Myocyte (in vitro differentiated cells): ENCODE measurements around the gene TEKT2. TPM values are rescaled to one million over a fixed set of nuclear protein-coding genes. Genes with fewer than 3 reads are reported as not detected.
A peak's percentile ranks its signal among the peaks of the same experiment; 100 is the strongest.

Source experiments
- DNase-seq: peaks from one replicate; pipeline ENCODE4 v3.0.0-alpha.2; 2012; ENCODE audit warnings: low read depth
- total RNA-seq: library from RNA; depleted of rRNA; stranded (reverse); fragments of >200 nt; gene quantifications from 2 replicates; pipeline ENCODE4 v1.2.3, GENCODE V29; 2014

TEKT2 gene
- total RNA-seq, 1 donor from 2014 or later = not detected

DNA sequence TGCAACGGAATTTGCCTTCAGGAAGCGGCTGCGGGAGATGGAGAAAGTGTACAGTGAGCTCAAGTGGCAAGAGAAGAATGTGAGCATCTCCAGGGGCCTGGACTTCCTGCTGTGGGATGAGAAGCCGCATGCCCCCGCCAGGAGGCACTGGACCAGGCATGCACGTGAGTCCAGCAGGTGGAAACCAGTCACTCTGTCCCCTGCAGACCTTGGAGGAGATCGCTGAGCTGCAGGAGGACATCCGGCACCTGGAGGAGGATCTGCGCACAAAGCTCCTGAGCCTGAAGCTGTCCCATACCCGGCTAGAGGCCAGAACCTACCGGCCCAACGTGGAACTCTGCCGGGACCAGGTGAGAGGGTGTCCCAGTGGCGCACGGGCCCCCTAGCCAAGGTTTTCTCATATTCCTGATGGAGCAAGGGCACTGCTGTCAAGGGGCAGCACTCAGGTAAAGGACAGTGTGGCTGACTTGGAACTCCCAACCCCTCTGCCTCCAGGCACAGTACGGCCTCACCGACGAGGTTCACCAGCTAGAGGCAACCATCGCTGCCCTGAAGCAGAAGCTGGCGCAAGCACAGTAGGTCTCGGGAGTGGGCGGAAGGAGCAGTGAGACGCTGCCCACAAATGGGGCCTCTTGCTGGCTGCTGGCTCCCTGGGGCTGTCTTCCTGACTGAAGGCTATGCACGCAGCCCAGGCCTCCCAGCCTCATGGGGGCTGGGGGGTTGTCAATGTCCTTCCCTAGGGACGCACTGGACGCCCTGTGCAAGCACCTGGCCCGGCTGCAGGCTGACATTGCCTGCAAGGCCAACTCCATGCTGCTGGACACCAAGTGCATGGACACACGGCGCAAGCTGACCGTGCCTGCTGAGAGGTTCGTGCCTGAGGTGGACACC lies 3.6 kb downstream of the TEKT2 start:
- no peak for DNase-seq

DNA sequence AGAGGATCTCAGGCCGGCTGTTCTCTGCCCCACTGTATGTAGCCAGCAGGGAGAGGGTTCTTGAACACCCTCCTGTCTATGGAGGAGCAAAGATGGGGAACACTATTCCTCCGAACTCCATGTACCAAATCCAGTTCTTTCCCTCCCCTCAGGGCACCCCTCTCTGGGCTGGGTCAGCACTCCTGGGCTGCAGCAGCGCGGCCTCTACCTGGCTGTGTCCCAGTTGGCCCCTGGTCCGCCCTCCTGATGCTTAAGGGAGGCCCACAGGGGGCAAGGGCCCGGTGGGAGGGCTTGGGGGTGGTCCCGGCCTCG lies 4.3 kb downstream of the TEKT2 start:
- DNase-seq = no peak

DNA sequence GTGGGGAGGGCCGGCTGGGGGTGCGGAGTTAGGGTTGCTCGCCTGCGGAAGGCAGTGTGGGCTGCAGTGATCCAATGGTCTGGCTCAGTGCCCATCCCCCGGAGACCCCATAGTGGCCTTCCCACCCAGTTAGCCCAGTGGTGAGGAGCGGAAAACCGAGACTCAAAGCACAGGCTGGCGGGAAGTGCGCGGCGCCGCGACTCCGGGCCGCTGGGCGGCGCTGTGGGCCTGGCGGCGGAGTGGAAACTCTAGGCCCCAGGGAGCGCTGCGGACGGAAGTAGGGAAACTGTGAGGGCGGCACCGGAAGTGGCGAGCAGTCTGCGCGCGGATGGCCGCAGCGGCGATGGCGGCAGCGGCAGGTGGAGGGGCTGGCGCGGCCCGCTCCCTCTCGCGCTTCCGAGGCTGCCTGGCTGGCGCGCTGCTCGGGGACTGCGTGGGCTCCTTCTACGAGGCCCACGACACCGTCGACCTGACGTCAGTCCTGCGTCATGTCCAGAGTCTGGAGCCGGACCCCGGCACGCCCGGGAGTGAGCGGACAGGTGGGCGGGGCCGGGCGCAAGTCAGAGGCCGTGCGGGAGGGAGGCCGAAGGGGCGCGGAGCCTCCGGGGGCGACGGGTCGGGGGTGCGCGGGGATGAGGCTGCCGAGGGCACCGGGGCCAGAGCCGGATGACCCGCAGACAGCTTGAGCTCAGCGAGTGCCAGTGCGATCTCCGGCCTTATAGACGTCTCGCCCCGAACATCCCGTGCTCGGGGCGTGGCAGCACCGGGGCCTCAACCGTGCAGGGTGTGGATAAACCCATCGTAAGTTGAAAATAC lies 4.9 kb downstream of the TEKT2 start, which contains the start of gene ADPRS:
Gene ADPRS (plus strand): TSS at position 316 of the 816 bp plus-strand sequence. CDS start 13 bp downstream, at position 329.
- peak; percentile 88 for DNase-seq

DNA sequence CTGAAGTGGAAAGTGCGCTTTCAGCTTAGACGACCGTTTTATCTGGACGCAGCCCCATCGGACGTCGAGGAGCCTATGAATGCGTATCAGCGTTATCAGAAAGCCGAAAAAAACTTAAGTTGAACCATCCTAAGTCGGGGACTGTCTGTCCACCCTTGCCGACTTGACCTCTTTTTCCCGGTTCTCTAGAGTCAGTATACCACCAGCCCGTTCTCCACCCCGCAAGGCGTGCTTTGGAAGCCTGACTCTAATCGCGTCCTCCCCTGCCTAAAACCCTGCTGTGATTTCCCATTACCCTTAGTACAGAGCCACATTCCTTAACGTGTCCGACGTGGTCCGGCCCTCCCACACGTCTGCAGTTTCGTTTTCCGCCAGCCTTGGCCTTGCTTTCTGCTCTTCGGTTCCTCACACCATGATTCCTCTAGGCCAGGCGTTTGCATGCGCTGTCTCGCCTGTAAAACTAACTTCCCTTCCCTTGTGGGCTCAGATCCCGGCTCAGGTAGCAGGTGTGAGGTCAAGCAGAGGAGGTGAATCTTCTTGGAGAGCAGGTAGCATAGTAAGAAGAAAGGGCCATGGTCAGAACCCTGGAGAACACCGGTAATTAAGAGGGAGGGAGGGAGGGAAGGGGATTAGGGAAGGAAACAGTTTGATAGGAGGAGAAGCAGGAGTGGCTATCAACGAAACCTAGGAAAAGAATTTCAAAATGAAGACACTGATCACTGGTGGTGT lies 5.7 kb downstream of the TEKT2 start:
- DNase-seq = peak; percentile 29

DNA sequence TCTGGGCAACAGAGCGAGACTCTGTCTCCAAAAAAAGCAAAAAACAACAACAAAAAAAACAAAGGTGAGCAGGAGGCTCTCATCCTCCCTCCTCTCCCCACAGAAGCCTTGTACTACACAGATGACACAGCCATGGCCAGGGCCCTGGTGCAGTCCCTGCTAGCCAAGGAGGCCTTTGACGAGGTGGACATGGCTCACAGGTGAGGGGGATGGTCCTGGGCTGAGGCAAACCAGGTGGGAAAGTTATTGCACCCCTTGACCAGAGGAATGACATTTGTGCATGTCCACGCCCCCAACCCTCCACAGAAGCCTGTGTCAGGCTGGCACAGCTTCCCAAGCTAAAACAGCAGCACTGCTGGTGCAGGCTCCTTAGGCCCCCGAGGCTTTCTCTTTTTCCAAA lies 7.2 kb downstream of the TEKT2 start:
- no peak for DNase-seq

DNA sequence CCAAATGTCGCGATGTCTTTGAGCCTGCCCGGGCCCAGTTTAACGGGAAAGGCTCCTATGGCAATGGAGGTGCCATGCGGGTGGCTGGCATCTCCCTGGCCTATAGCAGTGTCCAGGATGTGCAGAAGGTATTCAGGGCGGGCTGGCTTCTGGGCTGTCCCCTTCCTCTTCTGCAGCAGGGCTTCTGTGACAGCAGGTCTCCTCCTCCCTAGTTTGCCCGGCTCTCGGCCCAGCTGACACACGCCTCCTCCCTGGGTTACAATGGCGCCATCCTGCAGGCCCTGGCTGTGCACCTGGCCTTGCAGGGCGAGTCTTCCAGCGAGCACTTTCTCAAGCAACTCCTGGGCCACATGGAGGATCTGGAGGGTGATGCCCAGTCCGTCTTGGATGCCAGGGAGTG lies 7.8 kb downstream of the TEKT2 start:
- DNase-seq = no peak

DNA sequence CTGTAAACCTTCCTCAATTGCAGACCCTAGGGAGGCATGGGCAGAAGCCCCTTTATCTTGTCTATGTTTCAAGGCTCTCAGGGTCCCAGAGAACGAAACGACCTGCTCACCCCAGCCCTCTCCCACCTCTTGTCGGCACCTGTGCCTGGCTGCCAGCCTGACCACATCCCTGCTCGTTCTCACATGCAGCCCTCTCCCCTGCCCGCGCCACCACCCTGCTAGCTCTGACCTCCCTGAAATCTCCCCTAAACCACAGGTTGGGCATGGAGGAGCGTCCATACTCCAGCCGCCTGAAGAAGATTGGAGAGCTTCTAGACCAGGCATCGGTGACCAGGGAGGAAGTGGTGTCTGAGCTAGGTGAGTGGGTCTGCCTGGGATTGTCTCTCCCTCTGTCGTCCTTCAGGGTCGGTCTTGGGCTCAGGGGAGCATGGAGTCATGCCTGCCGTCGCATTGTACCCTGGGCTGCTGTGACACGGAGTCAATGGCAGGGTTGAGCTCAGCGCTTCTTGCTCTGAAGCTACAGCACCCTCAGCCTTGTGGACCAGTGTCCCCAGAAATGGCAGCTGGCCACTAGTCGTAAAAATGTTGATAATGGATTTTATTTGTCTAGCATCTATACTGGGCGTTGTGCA lies 8.4 kb downstream of the TEKT2 start:
- no peak for DNase-seq

DNA sequence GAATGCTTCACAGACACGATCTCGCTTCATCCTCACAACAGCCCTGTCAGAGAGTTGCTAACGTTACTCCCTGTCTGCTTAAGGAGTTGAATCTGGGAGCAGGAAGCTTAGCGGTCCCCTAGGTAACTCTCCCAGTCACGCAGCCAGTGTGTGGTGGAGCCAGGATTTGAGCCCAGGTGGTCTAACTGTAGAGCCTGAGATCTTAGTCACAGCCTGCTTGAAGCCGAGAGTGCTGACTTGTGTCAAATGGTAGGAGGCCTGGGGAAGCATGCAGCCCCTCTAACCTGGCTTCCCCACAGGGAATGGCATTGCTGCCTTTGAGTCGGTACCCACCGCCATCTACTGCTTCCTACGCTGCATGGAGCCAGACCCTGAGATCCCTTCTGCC lies 8.9 kb downstream of the TEKT2 start:
- no peak for DNase-seq

DNA sequence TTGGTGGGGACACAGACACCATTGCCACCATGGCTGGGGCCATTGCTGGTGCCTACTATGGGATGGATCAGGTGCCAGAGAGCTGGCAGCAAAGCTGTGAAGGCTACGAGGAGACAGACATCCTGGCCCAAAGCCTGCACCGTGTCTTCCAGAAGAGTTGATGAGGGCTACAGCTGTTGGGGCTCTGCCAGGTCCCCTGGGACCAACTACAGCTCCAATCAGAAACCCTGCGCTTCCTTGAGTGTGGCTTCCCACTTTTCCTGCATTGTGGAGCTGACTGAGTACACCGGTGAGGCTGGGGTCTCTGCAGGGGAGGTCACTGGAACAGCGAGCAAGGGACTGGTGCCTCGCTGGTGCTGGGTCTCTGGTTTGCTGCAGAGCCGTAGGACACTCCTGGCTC lies 9.3 kb downstream of the TEKT2 start:
- DNase-seq = no peak

DNA sequence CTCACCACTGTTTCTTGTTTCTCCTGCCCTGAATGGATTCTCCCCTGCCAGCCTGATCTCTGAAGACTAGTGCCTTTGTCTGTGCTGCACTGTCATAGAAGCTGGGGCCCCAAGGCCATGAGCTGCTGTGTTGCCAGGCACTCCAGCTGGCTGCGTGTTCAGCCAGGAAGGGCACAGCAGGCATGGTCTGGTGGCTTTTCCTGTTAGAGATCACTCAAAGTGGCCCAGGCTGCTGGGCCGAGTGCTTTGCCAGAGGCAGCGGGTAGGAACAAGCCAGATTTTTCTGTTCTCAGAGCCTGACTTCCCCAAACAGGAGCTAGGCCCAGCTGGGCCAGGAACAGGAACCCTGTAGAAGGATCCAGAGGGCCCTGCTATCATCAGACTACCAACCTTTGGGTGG lies 10.0 kb downstream of the TEKT2 start:
- no peak for DNase-seq

DNA sequence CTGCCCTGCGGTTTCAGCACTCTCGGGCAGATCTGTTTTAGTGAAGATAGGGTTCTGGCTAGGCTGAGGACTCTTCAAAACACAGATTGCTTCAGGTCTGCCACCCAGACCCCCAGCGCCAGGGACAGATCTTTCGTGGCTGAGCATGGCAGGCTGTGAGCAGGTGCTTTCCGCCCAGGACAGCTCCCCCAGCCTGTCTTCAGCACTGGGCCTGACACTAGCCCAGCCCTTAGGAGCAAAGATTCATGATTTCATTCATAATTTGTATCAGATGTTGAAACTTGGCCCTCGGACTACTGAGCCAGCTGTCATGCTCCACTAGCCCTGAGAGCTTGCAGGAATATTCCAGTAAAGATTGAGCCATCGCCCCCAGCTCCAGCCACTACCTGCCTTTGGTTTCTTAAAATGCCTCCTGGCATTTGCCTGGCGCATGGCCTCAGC lies 10.7 kb downstream of the TEKT2 start:
- DNase-seq = no peak

DNA sequence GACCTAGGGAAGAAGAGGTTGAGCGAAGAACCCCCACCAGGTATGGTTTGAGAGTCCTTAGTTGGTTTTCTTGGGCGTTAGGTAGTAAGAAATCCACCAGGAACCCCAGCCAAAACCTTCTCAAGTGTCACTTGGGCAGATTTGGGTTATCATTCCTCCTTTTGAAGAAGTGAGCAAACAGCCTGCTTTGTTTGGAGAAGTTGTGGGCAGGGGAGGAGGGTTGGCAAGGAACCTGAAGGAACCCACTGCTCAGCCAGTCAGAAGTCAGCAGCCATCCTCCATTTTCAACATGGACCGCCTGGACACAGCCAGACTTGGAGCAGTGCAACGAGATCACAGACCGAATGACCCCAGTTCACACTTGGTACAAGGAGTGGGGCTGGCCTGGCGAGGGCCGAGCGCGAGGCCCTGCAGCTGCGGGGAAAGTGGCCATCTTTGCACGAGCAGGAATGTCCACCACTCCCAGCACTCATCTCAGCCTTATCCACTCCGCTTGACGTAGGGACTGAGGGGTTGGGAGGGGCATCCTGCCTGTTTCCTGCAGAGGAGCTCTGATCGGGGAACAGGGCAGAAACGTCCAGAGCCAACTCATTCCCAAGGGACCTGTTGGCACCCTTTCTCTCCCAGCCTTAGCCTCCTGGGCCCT lies 12.0 kb downstream of the TEKT2 start:
- DNase-seq = no peak

DNA sequence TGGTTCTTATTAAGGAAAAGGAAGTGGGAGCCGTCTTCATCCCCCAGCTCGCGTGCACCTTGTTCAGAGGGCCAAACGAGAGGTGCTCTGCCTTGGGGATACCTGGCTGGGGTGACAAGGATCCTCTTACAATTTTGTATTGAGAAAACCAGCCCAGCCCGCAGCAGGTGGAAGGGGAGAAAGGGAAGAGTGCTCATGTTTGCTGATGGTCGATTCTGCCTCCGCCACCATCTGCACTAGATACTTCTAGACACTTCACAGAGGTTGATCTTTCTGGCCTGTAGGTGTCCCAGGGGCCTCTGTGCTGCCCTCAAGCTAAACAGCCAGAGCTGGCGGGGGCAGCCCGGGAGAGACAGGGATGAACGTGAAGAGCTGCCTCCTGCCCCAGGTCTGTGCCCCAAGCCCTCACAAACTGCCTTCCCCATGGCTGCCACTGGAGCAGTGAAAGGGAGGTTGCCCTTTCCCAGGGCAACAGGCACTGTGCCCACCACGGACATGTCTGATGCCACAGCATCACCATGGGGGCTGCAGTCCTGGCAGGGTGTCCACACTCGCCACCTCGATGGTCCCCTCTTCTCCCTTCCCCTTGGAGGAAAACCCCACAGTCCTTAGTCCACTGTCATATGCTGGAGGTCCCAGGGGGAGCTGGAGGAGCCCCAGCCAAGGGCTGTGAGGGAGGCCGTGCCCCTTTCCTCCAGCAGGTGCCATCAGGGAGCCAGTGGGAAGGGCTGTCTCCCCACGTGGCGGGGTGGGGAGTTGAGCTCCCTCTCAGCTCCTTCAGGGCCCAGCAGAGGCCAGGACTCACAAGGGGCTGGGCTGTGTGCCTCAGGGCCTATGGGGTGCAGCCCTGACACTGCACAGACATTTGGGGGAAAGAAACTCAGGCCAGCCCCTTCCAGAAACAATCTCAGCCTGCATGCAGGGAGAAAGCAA lies 12.9 kb downstream of the TEKT2 start:
- DNase-seq = no peak

DNA sequence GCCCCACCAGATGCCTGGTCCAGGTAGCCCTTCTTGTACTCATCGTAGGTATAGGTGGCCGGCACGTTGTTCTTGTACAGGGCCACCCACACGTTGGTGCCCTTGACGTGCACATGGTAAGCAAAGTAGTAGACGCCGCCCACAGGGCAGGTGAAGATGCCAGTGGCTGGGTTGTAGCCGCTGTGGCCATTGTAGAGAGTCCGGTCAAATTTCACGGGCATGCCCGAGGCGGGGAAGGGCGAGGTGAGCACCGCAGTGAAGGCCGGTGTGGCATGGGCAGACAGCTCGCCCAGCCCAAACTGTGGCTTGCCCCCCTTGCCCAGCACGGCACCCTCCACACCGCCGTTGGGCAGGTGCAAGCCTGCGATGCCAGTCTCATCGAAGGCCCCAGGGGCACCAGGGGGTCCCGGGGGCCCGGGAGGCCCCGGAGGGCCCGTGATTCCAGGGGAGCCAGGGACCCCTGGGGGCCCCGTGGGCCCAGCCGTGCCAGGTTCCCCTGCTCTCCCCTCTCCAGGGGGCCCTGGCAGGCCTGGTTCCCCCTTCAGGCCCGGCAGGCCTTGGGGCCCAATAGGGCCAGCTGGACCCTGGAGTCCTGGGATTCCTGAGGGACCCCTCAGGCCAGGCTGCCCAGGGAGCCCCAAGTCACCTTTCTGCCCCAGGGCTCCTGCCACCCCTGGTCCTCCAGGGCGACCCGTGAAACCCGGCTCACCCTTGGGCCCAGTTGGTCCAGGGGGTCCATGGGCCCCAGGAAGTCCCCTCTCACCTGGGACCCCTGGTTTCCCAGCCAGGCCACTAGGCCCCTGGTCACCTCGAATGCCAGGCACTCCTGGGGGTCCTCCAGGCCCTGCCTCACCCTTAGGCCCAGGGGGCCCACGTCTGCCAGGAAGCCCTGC lies 14.0 kb downstream of the TEKT2 start:
- no peak for DNase-seq

DNA sequence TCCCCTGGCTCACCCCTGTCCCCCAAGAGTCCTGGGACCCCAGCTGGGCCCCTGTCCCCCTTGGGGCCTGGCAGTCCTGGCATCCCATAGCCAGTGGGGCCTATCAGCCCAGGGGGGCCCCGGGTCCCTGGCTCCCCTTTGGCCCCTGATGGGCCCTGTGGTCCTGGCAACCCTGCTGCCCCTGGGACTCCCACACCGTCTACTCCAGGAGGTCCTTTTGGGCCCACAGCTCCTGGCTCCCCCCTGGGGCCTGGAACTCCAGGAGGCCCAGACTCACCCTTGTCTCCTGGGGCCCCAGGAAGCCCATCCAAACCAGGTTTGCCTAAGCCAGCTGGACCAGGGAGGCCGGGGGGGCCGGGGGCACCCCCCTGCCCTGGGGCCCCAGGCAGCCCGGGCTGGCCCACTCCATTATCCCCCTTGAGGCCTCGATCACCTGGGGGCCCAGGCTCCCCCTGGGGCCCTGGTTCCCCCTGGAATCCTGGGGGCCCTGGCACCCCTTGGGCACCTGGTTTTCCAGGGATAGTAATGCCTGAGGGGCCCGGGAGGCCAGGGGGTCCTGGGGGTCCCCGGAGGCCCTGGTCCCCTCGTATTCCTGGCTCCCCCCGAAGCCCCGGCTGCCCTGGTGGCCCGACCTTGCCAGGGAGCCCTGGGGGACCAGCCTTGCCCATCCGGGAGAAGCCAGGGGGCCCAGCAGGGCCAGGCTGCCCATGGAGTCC lies 14.9 kb downstream of the TEKT2 start:
- no peak for DNase-seq

DNA sequence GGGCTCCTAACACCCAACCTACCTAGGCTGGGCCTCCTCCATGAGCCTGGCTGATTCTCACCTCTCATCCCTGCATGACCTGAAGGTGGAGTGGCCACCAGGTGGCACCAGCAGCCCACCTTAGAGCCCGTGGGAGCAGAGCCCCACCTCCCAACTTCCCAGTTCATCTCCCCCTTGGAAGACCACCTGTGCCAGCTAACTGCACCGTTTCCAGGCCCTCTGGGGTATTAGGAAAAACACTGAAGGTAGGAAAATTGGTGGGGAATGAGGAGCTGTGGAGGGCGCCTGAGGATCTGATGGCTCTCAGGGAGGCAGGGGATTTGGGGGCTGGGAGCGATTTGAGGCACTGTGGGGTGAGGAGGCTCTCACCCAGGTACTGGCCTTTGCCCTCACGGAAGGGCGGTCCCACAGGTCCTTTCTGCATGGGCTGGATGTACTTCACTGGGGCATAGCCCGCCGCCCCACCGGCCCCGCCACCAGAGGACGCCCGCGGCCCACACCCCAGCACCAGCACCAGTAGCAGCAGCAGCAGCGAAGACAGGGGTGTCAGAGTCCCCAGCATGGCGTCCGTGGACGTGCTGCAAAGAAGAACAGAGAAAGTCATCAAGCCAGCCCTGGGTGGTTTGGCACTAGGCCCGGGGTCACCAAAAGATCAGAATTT lies 15.9 kb downstream of the TEKT2 start:
- peak; percentile 76 for DNase-seq

DNA sequence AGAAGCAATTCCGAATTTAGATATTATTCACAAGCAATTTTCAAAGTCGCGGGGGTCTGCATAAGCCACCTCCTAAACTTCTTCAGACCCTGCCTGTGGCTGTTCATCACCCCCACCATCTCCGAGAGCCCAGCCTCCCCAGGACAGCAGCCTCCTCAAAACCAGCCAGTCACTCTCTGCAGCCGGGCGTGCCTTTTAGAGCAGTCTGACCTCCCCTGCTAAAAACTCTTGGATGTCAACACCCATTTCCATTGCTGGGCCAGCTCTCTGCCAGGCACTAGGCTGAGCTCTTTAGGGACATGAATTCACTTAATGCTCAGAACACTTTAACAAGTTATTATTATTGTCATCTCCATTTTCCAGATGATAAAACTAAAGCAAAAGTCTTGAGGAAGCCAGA lies 16.5 kb downstream of the TEKT2 start:
- DNase-seq = no peak
